MM.1S (cell line): ENCODE data around the gene MVB12A.
A peak's percentile ranks its signal among the peaks of the same experiment; 100 is the strongest.

ENCODE experiments used
- DNase-seq: peaks from one replicate; pipeline ENCODE4 v3.0.0-alpha.2; 2015
- H2AFZ ChIP-seq: fragments of 300-600 bp; sonication (generic); 2 replicates; pipeline ENCODE4 v1.6.0; 2016; ENCODE audit warnings: antibody characterized with exemption, low read length
- H3F3A ChIP-seq: fragments of 300-600 bp; sonication (generic); 2 replicates; pipeline ENCODE4 v1.6.1; 2016; ENCODE audit warnings: mild to moderate bottlenecking, antibody characterized with exemption, low read length, moderate library complexity, mixed read lengths; ENCODE audit not compliant: insufficient read depth
- H3K27ac ChIP-seq: fragments of 300-600 bp; sonication (generic); 2 replicates; pipeline ENCODE4 v1.5.1; 2016; ENCODE audit warnings: mild to moderate bottlenecking, low read length
- H3K27me3 ChIP-seq: fragments of 300-600 bp; sonication (generic); replicated peaks from 2 replicates; pipeline ENCODE4 v1.6.0; 2016; ENCODE audit warnings: low read length; ENCODE audit not compliant: insufficient read depth
- H3K36me3 ChIP-seq: fragments of 300-600 bp; sonication (generic); replicated peaks from 2 replicates; pipeline ENCODE4 v1.6.1; 2016; ENCODE audit warnings: mild to moderate bottlenecking, low read length, mixed read lengths; ENCODE audit not compliant: insufficient read depth
- H3K4me1 ChIP-seq: fragments of 300-600 bp; sonication (generic); 2 replicates; pipeline ENCODE4 v1.6.1; 2016; ENCODE audit warnings: low read length, mixed read lengths
- H3K4me2 ChIP-seq: fragments of 300-600 bp; sonication (generic); 2 replicates; pipeline ENCODE4 v1.6.0; 2016; ENCODE audit warnings: low read depth, low read length
- H3K4me3 ChIP-seq: fragments of 300-600 bp; sonication (generic); 2 replicates; pipeline ENCODE4 v1.5.1; 2016; ENCODE audit warnings: low read length, mixed read lengths
- H3K79me2 ChIP-seq: fragments of 300-600 bp; sonication (generic); 2 replicates; pipeline ENCODE4 v1.6.1; 2016; ENCODE audit warnings: mixed run types, low read length, mixed read lengths
- H3K9ac ChIP-seq: fragments of 300-600 bp; sonication (generic); 2 replicates; pipeline ENCODE4 v1.6.1; 2016; ENCODE audit warnings: low read length, mixed read lengths
- H3K9me2 ChIP-seq: fragments of 300-600 bp; sonication (generic); replicated peaks from 2 replicates; pipeline ENCODE4 v1.6.1; 2016; ENCODE audit warnings: mild to moderate bottlenecking, low read length, mixed read lengths; ENCODE audit not compliant: insufficient read depth
- H3K9me3 ChIP-seq: fragments of 300-600 bp; sonication (generic); replicated peaks from 2 replicates; pipeline ENCODE4 v1.6.1; 2016; ENCODE audit warnings: mild to moderate bottlenecking, low read length, mixed read lengths; ENCODE audit not compliant: insufficient read depth
- H4K20me1 ChIP-seq: fragments of 300-600 bp; sonication (generic); 2 replicates; pipeline ENCODE4 v1.6.1; 2016; ENCODE audit warnings: mild to moderate bottlenecking, low read length, moderate library complexity, mixed read lengths; ENCODE audit not compliant: insufficient read depth
- EZH2 ChIP-seq: fragments of 300-600 bp; sonication (generic); optimal IDR thresholded peaks from 2 replicates; pipeline ENCODE3; 2017; ENCODE audit warnings: low read depth, mild to moderate bottlenecking, antibody characterized with exemption, low read length, mixed read lengths
- EZH2phosphoT487 ChIP-seq: fragments of 300-600 bp; sonication (generic); IDR thresholded peaks from 2 replicates; pipeline ENCODE4 v1.6.1; 2018; ENCODE audit warnings: antibody characterized with exemption, low read length
- TF ChIP-seq, protein P1 (sequence below): fragments of 300-600 bp; sonication (generic); IDR thresholded peaks from 2 replicates; pipeline ENCODE4 v1.5.1; 2016; ENCODE audit warnings: antibody characterized with exemption, low read length, mixed read lengths

MVB12A gene

DNA sequence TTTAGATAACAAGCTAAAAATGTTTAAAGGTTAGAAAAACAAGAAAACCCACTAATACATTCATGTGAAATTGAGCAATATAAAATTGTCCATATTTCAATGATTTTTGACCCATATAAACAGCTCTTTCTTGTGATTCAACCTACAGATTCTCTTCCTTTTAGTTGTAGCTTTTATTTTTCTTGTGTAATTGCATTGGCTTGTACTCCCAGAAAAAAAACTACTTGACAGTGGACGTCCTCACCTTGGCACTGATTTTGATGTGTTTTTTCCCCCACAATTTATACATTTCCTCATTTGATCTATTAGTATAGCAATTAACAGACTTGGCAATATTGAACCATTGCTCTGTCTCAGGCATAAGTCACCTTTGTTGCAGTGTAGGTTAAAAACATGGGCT lies 30.6 kb upstream of the MVB12A start:
- TF ChIP-seq, protein P1, sequence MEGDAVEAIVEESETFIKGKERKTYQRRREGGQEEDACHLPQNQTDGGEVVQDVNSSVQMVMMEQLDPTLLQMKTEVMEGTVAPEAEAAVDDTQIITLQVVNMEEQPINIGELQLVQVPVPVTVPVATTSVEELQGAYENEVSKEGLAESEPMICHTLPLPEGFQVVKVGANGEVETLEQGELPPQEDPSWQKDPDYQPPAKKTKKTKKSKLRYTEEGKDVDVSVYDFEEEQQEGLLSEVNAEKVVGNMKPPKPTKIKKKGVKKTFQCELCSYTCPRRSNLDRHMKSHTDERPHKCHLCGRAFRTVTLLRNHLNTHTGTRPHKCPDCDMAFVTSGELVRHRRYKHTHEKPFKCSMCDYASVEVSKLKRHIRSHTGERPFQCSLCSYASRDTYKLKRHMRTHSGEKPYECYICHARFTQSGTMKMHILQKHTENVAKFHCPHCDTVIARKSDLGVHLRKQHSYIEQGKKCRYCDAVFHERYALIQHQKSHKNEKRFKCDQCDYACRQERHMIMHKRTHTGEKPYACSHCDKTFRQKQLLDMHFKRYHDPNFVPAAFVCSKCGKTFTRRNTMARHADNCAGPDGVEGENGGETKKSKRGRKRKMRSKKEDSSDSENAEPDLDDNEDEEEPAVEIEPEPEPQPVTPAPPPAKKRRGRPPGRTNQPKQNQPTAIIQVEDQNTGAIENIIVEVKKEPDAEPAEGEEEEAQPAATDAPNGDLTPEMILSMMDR: no peak
- TF ChIP-seq EZH2 (no peak), EZH2phosphoT487 (no peak)
- Histone ChIP-seq H3K9ac (no peak overlapping the region), H3K36me3 (no peaks in the 10 kb centered on the region), H3K4me2 (no peak overlapping the region), H3F3A (peaks cover 27% of the 10 kb centered on the region), H3K27ac (no peak overlapping the region), H3K4me1 (peaks cover 7% of the 10 kb centered on the region; the same call in 1 of the 2 replicates), H3K27me3 (peaks cover 17% of the 10 kb centered on the region), H3K9me2 (no peaks in the 10 kb centered on the region), H3K79me2 (no peaks in the 10 kb centered on the region), H3K9me3 (no peaks in the 10 kb centered on the region), H2AFZ (no peak overlapping the region), H4K20me1 (no peaks in the 10 kb centered on the region), H3K4me3 (no peak overlapping the region)
- no peak for DNase-seq

DNA sequence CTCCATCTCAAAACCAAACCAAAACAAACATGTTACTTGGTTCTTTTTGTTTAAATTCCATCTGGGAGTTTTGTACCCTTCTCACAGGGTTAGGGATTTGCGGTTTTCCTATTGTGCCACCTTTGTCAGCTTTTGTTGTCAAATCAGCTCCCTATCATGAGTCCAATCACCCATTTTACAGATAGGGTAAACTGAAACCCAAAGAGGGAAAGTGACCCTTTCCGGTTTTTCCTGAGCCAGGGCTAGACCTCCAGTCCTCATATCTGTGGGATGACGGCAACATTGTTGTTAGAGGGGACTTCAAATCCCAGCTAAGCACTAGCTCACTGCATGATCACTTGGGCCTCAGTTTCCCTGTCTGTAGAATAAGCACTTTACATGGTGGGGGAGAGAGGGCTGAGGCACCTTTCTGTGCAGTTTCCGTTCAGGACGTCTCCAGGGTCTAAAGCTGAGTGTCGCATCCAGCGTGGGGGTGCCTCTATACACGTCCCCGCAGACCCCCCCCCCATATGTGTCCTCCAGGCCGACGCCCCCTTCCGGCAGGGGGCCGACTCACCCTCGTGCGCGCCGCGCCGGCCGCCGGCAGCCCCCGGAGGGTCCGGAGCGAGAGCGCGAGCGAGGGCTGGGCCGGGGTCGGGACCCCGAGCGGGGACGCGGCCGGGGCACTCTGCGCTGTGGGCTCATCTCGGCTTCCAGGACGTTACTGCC lies 29.7 kb upstream of the MVB12A start:
- Histone ChIP-seq H3K9me3 (no peaks in the 10 kb centered on the region), H3K27me3 (peaks cover 17% of the 10 kb centered on the region), H3K4me2 (peak overlapping the region; percentile 95), H2AFZ (peak overlapping the region; percentile 94), H3K36me3 (no peaks in the 10 kb centered on the region), H3K9ac (no peak overlapping the region; the same call in 1 of the 2 replicates), H3F3A (peaks cover 28% of the 10 kb centered on the region), H3K9me2 (no peaks in the 10 kb centered on the region), H4K20me1 (no peaks in the 10 kb centered on the region), H3K4me3 (peak overlapping the region; percentile 72), H3K79me2 (no peaks in the 10 kb centered on the region), H3K4me1 (peaks cover 7% of the 10 kb centered on the region; the same call in 1 of the 2 replicates), H3K27ac (no peak overlapping the region)
- no peak for DNase-seq
- TF ChIP-seq EZH2 (no peak), EZH2phosphoT487 (no peak)
- TF ChIP-seq, protein P1: no peak

DNA sequence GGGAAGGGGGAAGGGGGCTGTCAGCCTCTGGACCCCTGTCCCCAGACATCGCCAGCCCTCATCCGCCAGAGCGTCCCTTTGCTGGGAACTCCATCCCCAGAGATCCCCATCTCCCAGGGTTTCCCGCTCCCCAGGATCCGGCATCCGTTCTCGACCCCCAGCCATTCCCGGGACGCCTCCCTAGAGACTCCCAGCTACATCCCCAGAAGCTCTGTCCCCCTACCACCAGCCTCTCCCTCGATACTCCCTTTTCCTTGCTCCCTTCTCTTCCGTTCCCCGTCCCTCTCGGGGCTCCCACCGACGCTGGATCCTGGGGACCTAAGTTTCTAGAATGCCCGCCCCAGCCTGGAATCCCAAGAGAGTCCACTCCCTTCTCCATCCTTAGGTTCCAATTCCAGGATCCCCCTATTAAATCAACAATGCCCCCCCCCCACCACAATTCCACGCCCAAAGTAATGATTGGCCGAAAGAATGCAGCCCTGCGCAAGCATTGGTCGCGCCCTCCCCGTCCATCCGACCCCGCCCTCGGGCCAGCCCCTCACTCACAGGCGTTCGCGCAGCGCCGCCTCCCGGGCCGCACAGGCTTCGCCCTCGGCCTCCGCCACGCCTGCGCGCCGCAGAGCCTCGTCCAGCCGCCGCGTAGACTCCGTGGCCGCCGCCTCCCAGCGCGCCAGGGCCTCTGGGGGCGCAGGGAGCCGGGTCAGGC lies 29.0 kb upstream of the MVB12A start:
- no peaks in the 10 kb centered on the region for H3K9me3 ChIP-seq
- no peak for TF ChIP-seq EZH2
- TF ChIP-seq, protein P1: peak; percentile 76
- no peak for TF ChIP-seq EZH2phosphoT487
- H3K4me2 ChIP-seq: peak overlapping the region; percentile 95
- H2AFZ ChIP-seq: peak overlapping the region; percentile 94
- peak overlapping the region; percentile 72 for H3K4me3 ChIP-seq
- H3K27ac ChIP-seq: no peak overlapping the region
- peak; percentile 90 for DNase-seq
- H3K27me3 ChIP-seq: peaks cover 17% of the 10 kb centered on the region
- no peaks in the 10 kb centered on the region for H3K36me3 ChIP-seq
- H3K79me2 ChIP-seq: no peaks in the 10 kb centered on the region
- H3K4me1 ChIP-seq: peaks cover 7% of the 10 kb centered on the region; the same call in 1 of the 2 replicates
- H3F3A ChIP-seq: peaks cover 28% of the 10 kb centered on the region
- peak overlapping the region; percentile 23; the same call in 1 of the 2 replicates for H3K9ac ChIP-seq
- no peaks in the 10 kb centered on the region for H3K9me2 ChIP-seq
- no peaks in the 10 kb centered on the region for H4K20me1 ChIP-seq
